ENCODE data around the gene DNAJC30. TPM values are rescaled to one million over a fixed set of nuclear protein-coding genes. Genes with fewer than 3 reads are reported as not detected.

DNAJC30 gene
- 3.5 TPM for total RNA-seq

DNA sequence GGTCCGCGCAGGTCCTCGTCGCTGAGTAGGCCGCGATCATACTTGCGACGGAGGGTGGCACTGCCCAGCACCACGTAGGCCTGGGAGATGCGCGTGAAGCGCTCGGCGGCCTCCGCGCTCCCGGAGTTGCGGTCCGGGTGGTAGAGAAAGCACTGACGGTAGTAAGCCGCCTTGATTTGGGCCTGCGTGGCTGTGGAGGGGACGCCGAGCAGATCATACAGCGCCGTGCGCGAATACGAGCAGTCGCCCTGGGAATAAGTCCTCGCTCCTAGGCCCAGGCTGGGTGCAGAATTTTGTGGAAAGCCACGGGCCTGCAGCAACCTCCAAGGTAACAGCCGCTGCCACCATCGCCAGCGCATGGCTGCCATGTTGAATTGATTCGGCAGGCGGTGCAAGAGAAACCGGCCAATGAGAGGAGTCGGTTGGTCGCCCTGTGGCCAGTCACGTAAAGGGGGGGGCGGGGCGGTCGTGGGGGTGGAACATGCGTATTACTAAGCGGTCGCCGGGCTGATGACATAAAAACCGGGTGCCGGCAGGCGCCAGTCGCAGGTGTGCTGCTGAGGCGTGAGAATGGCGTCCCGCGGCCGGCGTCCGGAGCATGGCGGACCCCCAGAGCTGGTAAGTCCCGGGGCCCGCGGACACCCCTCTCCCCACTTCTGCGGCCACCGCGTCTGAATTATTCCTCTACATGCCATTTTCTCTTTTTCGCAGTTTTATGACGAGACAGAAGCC, at the start of gene DNAJC30, which contains the start of gene BUD23:
Gene DNAJC30, minus strand, starts transcription at position 398 of the 732 bp plus-strand sequence. Its CDS starts 30 bp downstream, at position 368.
Gene BUD23, plus strand, starts transcription at position 542 of the 732 bp plus-strand sequence. Its CDS starts 29 bp downstream, at position 571.

DNA sequence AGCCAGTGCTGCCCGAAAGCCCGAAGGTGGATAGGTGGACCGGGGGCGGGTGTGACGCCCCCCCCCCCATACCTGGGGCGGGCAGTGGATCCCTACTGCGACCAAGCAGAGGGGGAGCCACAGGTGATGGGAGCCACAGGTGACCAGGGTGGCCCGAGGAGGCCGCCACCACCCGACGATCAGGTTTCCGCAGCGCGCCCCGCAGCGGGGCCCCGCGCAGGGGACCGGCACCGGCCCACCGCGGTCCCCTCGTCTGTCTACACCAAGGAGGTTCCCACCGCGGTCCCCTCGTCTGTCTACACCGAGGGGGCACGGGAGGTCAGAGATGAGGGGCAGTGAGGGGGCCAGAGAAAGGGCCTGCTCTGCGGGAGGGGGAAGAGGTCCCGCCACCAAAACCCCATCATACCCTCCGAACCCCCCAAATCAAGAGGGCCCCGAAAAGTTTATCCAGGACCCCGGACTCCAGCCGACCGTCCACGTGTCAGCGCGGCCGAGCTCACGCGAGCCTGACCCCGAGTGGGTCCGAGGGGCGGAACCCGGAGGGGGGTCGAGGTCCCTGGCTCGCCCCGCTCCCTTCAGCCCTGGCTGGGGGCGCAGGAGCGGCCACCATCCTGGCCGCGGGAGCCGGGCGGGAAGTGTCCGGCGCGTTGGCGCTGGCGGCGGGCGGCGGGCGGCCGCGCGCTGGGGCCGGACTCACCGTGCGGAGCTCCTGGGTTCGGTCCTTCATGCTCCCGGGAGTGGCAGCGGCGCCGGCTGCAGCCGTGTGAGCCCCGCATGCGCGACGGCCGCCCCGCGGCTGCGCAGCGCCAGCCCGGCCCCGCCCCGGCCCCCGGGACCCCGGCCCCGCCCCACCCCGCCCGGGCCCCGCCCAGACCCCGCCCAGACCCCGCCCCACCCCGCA, 35.9 kb upstream of the DNAJC30 start, which contains the start of gene STX1A:
Gene STX1A, minus strand, starts transcription at position 765 of the 901 bp plus-strand sequence. Its CDS starts 38 bp downstream, at position 727.

DNA sequence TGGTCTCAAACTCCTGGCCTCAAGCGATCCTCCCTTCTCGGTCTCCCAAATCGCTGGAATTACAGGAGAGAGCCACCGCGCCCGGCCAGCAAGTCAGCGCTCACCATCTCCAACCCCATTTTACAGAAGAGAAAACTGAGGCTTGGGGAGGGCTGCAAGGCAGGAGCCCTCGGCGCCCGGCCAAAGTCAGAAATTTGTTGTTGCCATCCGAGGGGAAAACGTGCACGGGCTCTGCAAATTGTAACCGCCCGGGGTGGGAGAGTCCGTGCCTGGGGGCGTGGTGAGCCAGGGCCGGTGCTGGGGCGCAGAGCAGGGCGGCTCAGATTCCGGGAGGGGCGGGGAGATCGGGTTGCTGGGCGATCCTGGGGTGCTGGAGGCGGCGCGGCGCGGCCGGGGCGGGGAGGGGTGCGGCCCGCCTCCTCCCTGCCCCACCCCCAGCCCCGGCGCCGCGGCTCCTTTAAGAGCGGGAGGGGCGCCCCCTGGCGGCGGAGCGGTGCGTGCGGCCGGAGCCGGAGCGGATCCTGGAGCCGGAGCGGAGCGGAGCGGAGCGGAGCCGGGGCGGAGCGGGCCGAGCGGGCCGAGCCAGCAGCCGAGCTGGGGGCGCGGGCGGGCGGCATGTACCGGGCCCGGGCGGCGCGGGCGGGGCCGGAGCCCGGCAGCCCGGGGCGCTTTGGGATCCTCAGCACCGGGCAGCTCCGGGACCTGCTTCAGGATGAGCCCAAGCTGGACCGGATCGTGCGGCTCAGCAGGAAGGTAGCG, 15.7 kb downstream of the DNAJC30 start, which contains the start of gene VPS37D:
Gene VPS37D, plus strand, starts transcription at position 488 of the 759 bp plus-strand sequence. Its CDS starts 128 bp downstream, at position 616.

Small RNA genes lying within 50 kb of the gene (small RNA-seq; reads per million reads assigned to genes)
- gene MIR4284 (0.18 reads per million), gene RN7SL265P (not detected)

Other genes starting within 250 kb of the DNAJC30 start
- gene FZD9, start 249.7 kb downstream of the DNAJC30 start, total RNA-seq, result 5.1 TPM
- gene BAZ1B, start 161.2 kb downstream of the DNAJC30 start, total RNA-seq, result 52.1 TPM
- gene BCL7B, start 125.8 kb downstream of the DNAJC30 start, total RNA-seq, result 11.1 TPM
- 40.6 TPM for gene TBL2, start 104.9 kb downstream of the DNAJC30 start, total RNA-seq
- gene MLXIPL, start 58.9 kb downstream of the DNAJC30 start, total RNA-seq, result 0.69 TPM
- 24.0 TPM for gene VPS37D, start 15.6 kb downstream of the DNAJC30 start, total RNA-seq
- gene BUD23, start 144 bp upstream of the DNAJC30 start, total RNA-seq, result 36.7 TPM
- 68.0 TPM for gene STX1A, start 36.2 kb upstream of the DNAJC30 start, total RNA-seq
- gene ABHD11, start 55.3 kb upstream of the DNAJC30 start, total RNA-seq, result 11.5 TPM
- gene CLDN3, start 86.8 kb upstream of the DNAJC30 start, total RNA-seq, result 0.69 TPM
- 0.69 TPM for gene CLDN4, start 147.5 kb upstream of the DNAJC30 start, total RNA-seq
- gene METTL27, start 159.1 kb upstream of the DNAJC30 start, total RNA-seq, result 0.46 TPM
- gene TMEM270, start 177.7 kb upstream of the DNAJC30 start, total RNA-seq, result not detected

Data from diencephalon (tissue), 1 donor.